Measurements from ENCODE around the gene OR6S1.
A peak's percentile ranks its signal among the peaks of the same experiment; 100 is the strongest.

Gene OR6S1

GRCh38 chr14:20681348-20682126 lies 40.0 kb upstream of the OR6S1 start:
- TF ChIP-seq, protein P1, sequence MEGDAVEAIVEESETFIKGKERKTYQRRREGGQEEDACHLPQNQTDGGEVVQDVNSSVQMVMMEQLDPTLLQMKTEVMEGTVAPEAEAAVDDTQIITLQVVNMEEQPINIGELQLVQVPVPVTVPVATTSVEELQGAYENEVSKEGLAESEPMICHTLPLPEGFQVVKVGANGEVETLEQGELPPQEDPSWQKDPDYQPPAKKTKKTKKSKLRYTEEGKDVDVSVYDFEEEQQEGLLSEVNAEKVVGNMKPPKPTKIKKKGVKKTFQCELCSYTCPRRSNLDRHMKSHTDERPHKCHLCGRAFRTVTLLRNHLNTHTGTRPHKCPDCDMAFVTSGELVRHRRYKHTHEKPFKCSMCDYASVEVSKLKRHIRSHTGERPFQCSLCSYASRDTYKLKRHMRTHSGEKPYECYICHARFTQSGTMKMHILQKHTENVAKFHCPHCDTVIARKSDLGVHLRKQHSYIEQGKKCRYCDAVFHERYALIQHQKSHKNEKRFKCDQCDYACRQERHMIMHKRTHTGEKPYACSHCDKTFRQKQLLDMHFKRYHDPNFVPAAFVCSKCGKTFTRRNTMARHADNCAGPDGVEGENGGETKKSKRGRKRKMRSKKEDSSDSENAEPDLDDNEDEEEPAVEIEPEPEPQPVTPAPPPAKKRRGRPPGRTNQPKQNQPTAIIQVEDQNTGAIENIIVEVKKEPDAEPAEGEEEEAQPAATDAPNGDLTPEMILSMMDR (IDR thresholded peaks at IDR 0.05; ENCODE audit: insufficient read depth, low read depth, low read length, missing control alignments), result no peak
- peak; percentile 91 for DNase-seq (ENCODE audit: low read depth)
- peak overlapping the region; percentile 78 for H3K4me3 ChIP-seq (ENCODE audit: low read depth, low read length)

GRCh38 chr14:20680843-20681347 lies 39.4 kb upstream of the OR6S1 start:
- no peak for DNase-seq (ENCODE audit: low read depth)
- TF ChIP-seq, protein P1 (IDR thresholded peaks at IDR 0.05; ENCODE audit: insufficient read depth, low read depth, low read length, missing control alignments), result no peak
- peak overlapping the region; percentile 78 for H3K4me3 ChIP-seq (ENCODE audit: low read depth, low read length)

DNA sequence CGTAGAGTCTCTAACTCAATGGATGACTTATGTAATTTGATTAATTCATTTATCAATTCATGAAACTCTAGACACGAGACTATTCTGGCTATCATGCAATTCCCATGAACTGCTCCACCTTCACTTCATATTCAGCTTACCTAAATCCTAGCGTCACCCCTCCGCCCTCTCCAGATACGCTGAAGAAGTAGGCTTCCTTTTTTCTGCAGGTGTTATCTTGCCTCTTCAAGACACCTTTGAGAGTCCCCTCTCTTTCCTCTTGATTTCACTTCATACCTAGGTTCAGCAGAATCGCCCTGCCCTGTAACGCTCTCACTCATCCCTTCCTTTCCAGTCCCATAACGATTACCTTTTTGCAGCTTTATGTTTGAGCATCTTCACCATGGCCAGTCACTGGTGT lies 38.9 kb upstream of the OR6S1 start:
- DNase-seq (ENCODE audit: low read depth), result no peak
- H3K4me3 ChIP-seq (ENCODE audit: low read depth, low read length), result peak overlapping the region; percentile 78
- TF ChIP-seq, protein P1 (IDR thresholded peaks at IDR 0.05; ENCODE audit: insufficient read depth, low read depth, low read length, missing control alignments), result no peak

DNA sequence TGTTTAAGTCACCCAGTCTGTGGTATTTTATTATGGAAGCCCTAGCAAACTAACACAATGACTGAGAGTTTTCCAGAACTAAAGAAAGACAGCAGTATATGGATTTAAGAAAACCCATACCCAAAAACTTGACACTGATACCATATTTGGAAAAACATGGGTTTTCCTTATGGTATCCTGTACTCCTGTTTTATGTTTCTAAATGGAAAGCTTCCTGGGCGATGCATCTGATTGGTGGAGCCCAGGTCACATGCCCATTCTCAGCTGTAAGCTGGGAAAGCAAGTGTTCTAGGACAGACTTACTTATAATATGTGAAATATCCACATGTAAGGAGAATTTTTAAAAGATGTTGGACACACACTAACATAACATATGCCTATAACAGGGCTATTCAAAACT lies 38.4 kb upstream of the OR6S1 start:
- H3K4me3 ChIP-seq (ENCODE audit: low read depth, low read length), result peak overlapping the region; percentile 78
- DNase-seq (ENCODE audit: low read depth), result peak; percentile 41
- TF ChIP-seq, protein P1 (IDR thresholded peaks at IDR 0.05; ENCODE audit: insufficient read depth, low read depth, low read length, missing control alignments), result no peak

GRCh38 chr14:20676072-20676471 lies 34.6 kb upstream of the OR6S1 start:
- no peak overlapping the region for H3K4me3 ChIP-seq (ENCODE audit: low read depth, low read length)
- TF ChIP-seq, protein P1 (IDR thresholded peaks at IDR 0.05; ENCODE audit: insufficient read depth, low read depth, low read length, missing control alignments), result no peak
- no peak for DNase-seq (ENCODE audit: low read depth)

DNA sequence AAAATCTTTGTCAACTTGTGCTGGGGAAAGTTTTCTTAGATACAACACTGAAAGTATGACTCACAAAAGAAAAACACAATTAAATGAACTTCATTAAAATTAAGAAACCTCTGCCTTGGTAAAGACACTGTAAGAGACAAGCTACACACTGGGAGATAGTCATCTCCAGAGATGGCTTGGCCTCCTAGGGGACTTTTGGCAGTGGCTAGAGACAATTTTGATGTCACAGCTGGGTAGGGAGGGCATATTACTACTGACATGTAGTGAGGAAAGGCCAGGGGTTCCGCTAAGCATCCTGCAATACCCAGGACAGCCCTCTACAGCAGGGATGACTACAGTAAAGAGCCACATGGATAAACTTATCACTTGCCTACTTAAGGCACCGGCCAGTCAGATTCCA lies 34.2 kb upstream of the OR6S1 start:
- no peak overlapping the region for H3K4me3 ChIP-seq (ENCODE audit: low read depth, low read length)
- TF ChIP-seq, protein P1 (IDR thresholded peaks at IDR 0.05; ENCODE audit: insufficient read depth, low read depth, low read length, missing control alignments), result no peak
- peak; percentile 63 for DNase-seq (ENCODE audit: low read depth)

Data from GM12865 (cell line).